K562 (cell line): ENCODE measurements around the gene TAF3. TPM values are rescaled to one million over a fixed set of nuclear protein-coding genes. Genes with fewer than 3 reads are reported as not detected.
A peak's percentile ranks its signal among the peaks of the same experiment; 100 is the strongest.

ENCODE experiments used
- BHLHE40 ChIP-seq: IDR thresholded peaks from 2 replicates; pipeline ENCODE4 v1.6.1; 2011; ENCODE audit warnings: low read length, improper control_type of control experiment
- BRF2 ChIP-seq: IDR thresholded peaks from 3 replicates; pipeline ENCODE4 v1.6.1; 2011; ENCODE audit warnings: borderline replicate concordance, mild to moderate bottlenecking; ENCODE audit not compliant: insufficient read length, insufficient read depth
- CTCF ChIP-seq, 3 experiments: IDR thresholded peaks in 2 of 3; conservative IDR thresholded peaks in 1 of 3; 2 replicates each; pipeline ENCODE4 v1.5.1; 2011 to 2012; ENCODE audit warnings: low read length in 3 of 3, mild to moderate bottlenecking in 3 of 3, control low read depth in 2 of 3, improper control_type of control experiment in 1 of 3, inconsistent platforms in 1 of 3, low read depth in 1 of 3, mixed read lengths in 1 of 3, moderate library complexity in 1 of 3; ENCODE audit not compliant: insufficient read depth in 2 of 3
- HDAC1 ChIP-seq, 2 experiments: fragments of 450-650 bp; IDR thresholded peaks; 2 replicates each; pipeline ENCODE4 v1.6.1; 2016 to 2017; ENCODE audit warnings: inconsistent platforms in 1 of 2, mild to moderate bottlenecking in 1 of 2, moderate library complexity in 1 of 2
- HMGN3 ChIP-seq: IDR thresholded peaks from 2 replicates; pipeline ENCODE4 v1.6.1; 2011; ENCODE audit warnings: borderline replicate concordance, low read depth, mild to moderate bottlenecking, mixed read lengths, low read length; ENCODE audit not compliant: insufficient read length; ENCODE audit errors: extremely low read depth
- KAT7 ChIP-seq: sonication (generic); formaldehyde crosslinking; IDR thresholded peaks from 2 replicates; pipeline ENCODE4 v1.8.0; 2022; ENCODE audit warnings: missing genetic modification reagents, mild to moderate bottlenecking, borderline replicate concordance
- NCOA6 ChIP-seq: fragments of 450-650 bp; IDR thresholded peaks from 2 replicates; pipeline ENCODE4 v1.6.1; 2017; ENCODE audit warnings: mild to moderate bottlenecking
- NRF1 ChIP-seq, 2 experiments: fragments of 450-650 bp; IDR thresholded peaks in 1 of 2; conservative IDR thresholded peaks in 1 of 2; 2 replicates each; pipeline ENCODE4 v1.6.1; 2014; ENCODE audit warnings: mild to moderate bottlenecking in 2 of 2
- POLR2G ChIP-seq: fragments of 200-400 bp; formaldehyde crosslinking; IDR thresholded peaks from 2 replicates; pipeline ENCODE4 v1.6.1; 2017; ENCODE audit warnings: low read depth, mild to moderate bottlenecking, antibody characterized with exemption, low read length, moderate library complexity
- POLR3G ChIP-seq: IDR thresholded peaks from 2 replicates; pipeline ENCODE4 v1.6.1; 2011; ENCODE audit not compliant: insufficient read length, insufficient replicate concordance; ENCODE audit errors: extremely low read depth
- TFAP4 ChIP-seq: sonication (generic); formaldehyde crosslinking; IDR thresholded peaks from 2 replicates; pipeline ENCODE4 v1.8.0; 2022; ENCODE audit warnings: missing genetic modification reagents, mild to moderate bottlenecking, moderate library complexity, borderline replicate concordance
- TRIM28 ChIP-seq: fragments of 450-650 bp; IDR thresholded peaks from 2 replicates; pipeline ENCODE4 v1.6.1; 2017
- ZBTB17 ChIP-seq: fragments of 450-650 bp; formaldehyde crosslinking; IDR thresholded peaks from 2 replicates; pipeline ENCODE4 v1.4.0; 2020; ENCODE audit warnings: mild to moderate bottlenecking
- ZFX ChIP-seq: sonication (generic); formaldehyde crosslinking; IDR thresholded peaks from 2 replicates; pipeline ENCODE4 v1.8.0; 2022; ENCODE audit warnings: mild to moderate bottlenecking, missing genetic modification reagents, moderate library complexity
- ZKSCAN1 ChIP-seq: fragments of 150-350 bp; IDR thresholded peaks from 2 replicates; pipeline ENCODE4 v1.6.1; 2016; ENCODE audit warnings: low read depth, low read length
- ZNF140 ChIP-seq: fragments of 250-450 bp; sonication (Bioruptor Pico); IDR thresholded peaks from 2 replicates; pipeline ENCODE4 v1.8.0; 2021; ENCODE audit warnings: moderate library complexity, mild to moderate bottlenecking, inconsistent platforms
- ZNF75A ChIP-seq: fragments of 450-650 bp; formaldehyde crosslinking; IDR thresholded peaks from 2 replicates; pipeline ENCODE4 v1.4.0; 2020; ENCODE audit warnings: mild to moderate bottlenecking
- polyA plus RNA-seq, 8 experiments: library from polyadenylated mRNA; depleted of rRNA in 4 of 8; stranded (reverse) in 5 of 8; unstranded in 3 of 8; fragments of >200 nt; fragmentation: Nextera tagmentation in 2 of 8; fragmentation: Illumina TruSeq in 1 of 8; extraction: Ambion mirVana in 2 of 8; extraction: Trizol in 1 of 8; gene quantifications; 2 replicates each; pipeline versions ENCODE4 v1.2.1 to v1.2.3, GENCODE V29; 2011 to 2014; ENCODE audit warnings: inconsistent platforms in 1 of 8, missing spikeins in 1 of 8
- total RNA-seq, 7 experiments: library from RNA; depleted of rRNA in 6 of 7; stranded (reverse); fragments of >200 nt in 6 of 7; fragmentation: Illumina TruSeq in 2 of 7; extraction: Trizol in 2 of 7; gene quantifications; 2 replicates each; pipeline versions ENCODE4 v1.2.1 to v1.2.3, GENCODE V29; 2011 to 2021; ENCODE audit warnings: low replicate concordance in 1 of 7

Gene TAF3
- total and polyA plus RNA-seq, 9 of the 15 experiments (the other 6 are each of a cell fraction or from before 2014, with no cell fraction given) = 1.5 to 9.9 (median 4.1) TPM

- peak in 1 of 3 experiments; percentile 16; a peak in 1 of 6 replicates for TF ChIP-seq CTCF (IDR thresholded peaks at IDR 0.05 in 2 of 3, conservative IDR thresholded peaks at IDR 0.05 in 1 of 3; ENCODE audit: insufficient read depth in 2 of 3, low read depth in 1 of 3, low read length in 3 of 3)
- peak; percentile 60; the same call in 1 of the 2 replicates for TF ChIP-seq NCOA6
- peak; percentile 98 for TF ChIP-seq POLR2G
- TF ChIP-seq BRF2 = no peak
- TF ChIP-seq KAT7 (CRISPR knock-in tag) = peak; percentile 96; the same call in 1 of the 2 replicates
- TF ChIP-seq POLR3G = no peak
- TF ChIP-seq ZKSCAN1 = peak; percentile 47; the same call in 1 of the 2 replicates
- TF ChIP-seq HDAC1 (IDR thresholded peaks at IDR 0.05) = peak in 1 of 2 experiments; percentile 64; a peak in 2 of 4 replicates
- TF ChIP-seq BHLHE40 = no peak
- no peak for TF ChIP-seq ZNF75A (CRISPR knock-in tag)
- TF ChIP-seq HMGN3 = peak; percentile 57
- TF ChIP-seq NRF1 (conservative IDR thresholded peaks at IDR 0.05 in 1 of 2, IDR thresholded peaks at IDR 0.05 in 1 of 2) = peak; percentile 96 to 97
- peak; percentile 100 for TF ChIP-seq TFAP4 (CRISPR knock-in tag)
- peak; percentile 98 for TF ChIP-seq ZFX
- no peak for TF ChIP-seq TRIM28
- TF ChIP-seq ZNF140 (CRISPR knock-in tag) = no peak
- TF ChIP-seq ZBTB17 (CRISPR knock-in tag) = 0 out of 2 replicates have a peak, but pooled peaks have one; percentile 41
These were observed 30.3 kb upstream of the TAF3 start, which contains the start of the genes ATP5F1C and KIN (continued) for GRCh38 chr10:7787857-7788638.
